ENCODE data around the gene DUS1L.

- no peak for TF ChIP-seq POLR2A (IDR thresholded peaks at IDR 0.05; ENCODE audit: low read depth, low read length)
- TF ChIP-seq POLR2AphosphoS5 (IDR thresholded peaks at IDR 0.05; ENCODE audit: low read depth, low read length): no peak
These were observed 42.0 kb downstream of the DUS1L start for GRCh38 chr17:82023447-82024241.

Measured in GM12891 (cell line).